Right forelimb (tissue), 1 donor: ENCODE measurements around the gene DDX27.

ENCODE experiments used
- DNase-seq: peaks from one replicate; pipeline ENCODE4 v3.0.0-alpha.2; 2018

The DDX27 gene

GRCh38 chr20:49248879-49249665 is 29.9 kb downstream of the DDX27 start:
- no peak for DNase-seq

GRCh38 chr20:49252556-49253350 is 33.5 kb downstream of the DDX27 start:
- DNase-seq: no peak

GRCh38 chr20:49256261-49256660 is 37.0 kb downstream of the DDX27 start:
- no peak for DNase-seq

- DNase-seq: no peak
Measured at GRCh38 chr20:49259284-49259683, 40.1 kb downstream of the DDX27 start.

- DNase-seq: no peak
Measured at GRCh38 chr20:49259799-49260198, 40.6 kb downstream of the DDX27 start.

- no peak for DNase-seq
Measured at GRCh38 chr20:49260218-49260617, 41.0 kb downstream of the DDX27 start.

GRCh38 chr20:49261173-49261572 is 42.0 kb downstream of the DDX27 start:
- DNase-seq: no peak

- DNase-seq: no peak
Measured at GRCh38 chr20:49262444-49262843, 43.2 kb downstream of the DDX27 start.

- no peak for DNase-seq
Measured at GRCh38 chr20:49267327-49267726, 48.1 kb downstream of the DDX27 start.

GRCh38 chr20:49268600-49269365 is 49.6 kb downstream of the DDX27 start:
- no peak for DNase-seq

GRCh38 chr20:49270177-49270576 is 51.0 kb downstream of the DDX27 start:
- no peak for DNase-seq

- DNase-seq: no peak
Measured at GRCh38 chr20:49270736-49271135, 51.5 kb downstream of the DDX27 start.

GRCh38 chr20:49272654-49273053 is 53.4 kb downstream of the DDX27 start:
- DNase-seq: no peak

- no peak for DNase-seq
Measured at GRCh38 chr20:49273696-49274277, 54.6 kb downstream of the DDX27 start.

GRCh38 chr20:49275216-49275615 is 56.0 kb downstream of the DDX27 start:
- no peak for DNase-seq

- DNase-seq: no peak
Measured at GRCh38 chr20:49275636-49276035, 56.4 kb downstream of the DDX27 start.

GRCh38 chr20:49276161-49276960 is 57.1 kb downstream of the DDX27 start:
- no peak for DNase-seq

GRCh38 chr20:49276961-49277785 is 58.0 kb downstream of the DDX27 start:
- DNase-seq: peak; percentile 56

GRCh38 chr20:49277786-49278035 is 58.5 kb downstream of the DDX27 start:
- DNase-seq: no peak

- peak; percentile 99 for DNase-seq
Measured at GRCh38 chr20:49278036-49278817, 59.0 kb downstream of the DDX27 start, which contains the start of gene ZNFX1. ZNFX1 (minus strand) TSS chr20:49278057; CDS start chr20:49275839, 2,218 bp downstream.
